ENCODE measurements around the gene NIN.

NIN gene

DNA sequence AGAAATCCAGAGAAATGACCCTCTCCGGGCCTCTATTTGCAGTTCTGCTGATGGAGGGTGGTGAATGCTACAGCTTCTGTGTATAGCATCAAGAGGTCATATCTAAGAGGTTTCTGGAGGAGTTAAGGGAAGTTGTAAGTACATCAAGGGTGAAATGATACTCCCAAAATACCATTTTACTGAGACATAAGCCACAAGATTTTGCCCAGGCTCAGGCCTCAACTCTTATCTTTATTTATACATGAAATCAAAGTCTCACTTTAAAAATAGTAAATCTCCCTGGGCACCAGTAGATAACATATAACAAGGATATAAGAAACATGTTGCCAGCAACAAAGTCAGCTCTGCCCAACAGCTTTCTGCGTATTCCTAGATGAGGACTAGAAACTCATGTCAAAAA, 40.4 kb downstream of the NIN start:
- DNase-seq (ENCODE audit: low read depth): no peak

DNA sequence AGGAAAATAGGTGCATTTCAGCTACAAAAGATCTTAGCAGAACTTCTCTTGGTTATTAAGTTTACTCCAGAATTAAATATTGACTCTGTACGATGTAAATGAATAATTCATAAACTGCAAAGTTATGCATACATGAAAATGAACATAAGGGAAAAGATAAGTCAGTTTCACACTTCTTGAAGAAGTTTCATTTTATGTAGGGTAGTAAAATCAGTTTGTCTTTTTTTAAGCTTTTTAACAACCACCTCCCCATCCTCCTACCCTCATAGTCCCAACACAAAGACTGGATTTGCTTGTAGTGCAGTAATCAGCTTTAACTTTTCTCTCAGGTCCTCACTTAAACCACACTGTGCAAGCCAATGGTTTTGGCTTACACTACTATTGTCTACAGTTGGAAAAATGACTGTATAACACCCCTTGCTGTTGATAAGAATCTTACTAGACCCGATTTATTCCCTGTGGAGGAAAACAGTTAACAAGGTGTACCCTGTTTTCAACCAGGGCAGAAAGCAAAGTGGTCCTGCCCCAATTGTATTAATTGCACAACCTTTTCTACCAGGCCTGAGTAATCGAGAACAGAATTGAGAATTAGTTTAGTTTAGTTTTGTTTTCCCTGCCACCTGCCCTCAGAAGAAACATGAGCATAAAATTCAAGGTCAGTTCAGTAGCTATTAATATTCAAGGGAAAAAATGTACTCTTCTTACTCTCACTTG, 44.1 kb downstream of the NIN start:
- DNase-seq (ENCODE audit: low read depth): no peak

DNA sequence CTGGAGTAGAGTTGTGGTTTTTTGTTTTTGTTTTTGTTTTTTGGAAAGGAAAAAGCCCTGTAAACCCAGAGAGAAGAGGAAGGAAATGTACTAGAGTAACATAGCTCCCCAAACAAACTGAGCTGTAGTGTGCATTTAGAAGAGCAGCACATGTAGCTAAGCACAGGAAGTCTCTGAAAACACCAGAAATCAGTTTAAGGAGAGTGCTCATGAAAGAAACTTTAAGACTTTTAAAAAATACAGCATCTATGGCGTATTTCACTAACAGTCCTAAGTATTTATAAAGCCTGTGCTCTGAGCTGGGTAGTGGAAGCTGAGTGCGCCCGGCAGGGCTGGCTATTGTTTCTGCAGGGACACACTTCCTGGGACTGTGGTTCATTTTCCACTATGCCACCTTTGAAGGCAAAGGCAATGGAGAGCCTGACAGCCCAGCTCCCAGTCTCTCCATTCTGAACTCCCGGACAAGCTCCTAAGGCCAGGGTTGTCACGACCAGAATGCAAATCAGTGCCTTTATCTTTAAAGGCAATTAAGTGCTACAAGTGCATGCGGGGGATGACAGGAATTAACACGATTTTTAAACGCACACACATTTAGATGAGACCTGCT, 45.4 kb downstream of the NIN start:
- no peak for DNase-seq (ENCODE audit: low read depth)

DNA sequence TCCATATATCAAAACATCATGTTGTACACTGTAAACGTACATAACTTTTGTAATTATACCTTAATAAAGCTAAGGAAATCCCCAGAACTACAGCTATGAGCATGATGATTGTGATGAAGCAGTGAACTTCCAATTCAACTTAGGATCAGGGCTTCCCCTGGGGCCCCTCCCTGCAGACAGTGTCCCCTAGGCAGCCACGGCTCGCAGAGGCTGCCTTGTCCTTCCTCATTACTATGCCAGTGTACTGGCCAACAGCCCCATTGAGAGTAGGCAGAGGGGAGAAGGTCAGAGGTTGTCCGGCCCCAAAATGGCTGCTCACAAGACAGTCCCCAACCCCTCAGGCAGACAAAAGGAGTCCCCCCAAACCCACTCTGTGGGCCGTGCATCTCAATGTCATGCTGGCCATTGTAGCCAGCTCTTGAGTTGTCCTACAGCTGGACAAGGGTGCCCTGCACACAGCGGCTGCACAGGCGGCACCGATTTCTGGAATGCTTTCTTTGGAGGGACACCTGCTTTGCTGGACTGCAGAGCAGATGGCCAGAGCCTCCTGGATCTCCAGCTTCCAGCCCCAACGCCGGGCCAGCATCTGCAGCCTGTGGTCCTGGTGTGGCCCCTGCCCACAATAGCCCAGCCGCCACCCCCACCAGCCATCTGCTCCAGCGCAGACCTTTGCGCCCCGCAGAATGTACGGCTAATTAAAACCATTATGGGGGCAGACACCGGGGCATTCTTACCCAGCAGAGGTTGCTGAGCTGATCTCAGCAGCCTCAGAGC, 46.1 kb downstream of the NIN start:
- DNase-seq (ENCODE audit: low read depth): no peak

DNA sequence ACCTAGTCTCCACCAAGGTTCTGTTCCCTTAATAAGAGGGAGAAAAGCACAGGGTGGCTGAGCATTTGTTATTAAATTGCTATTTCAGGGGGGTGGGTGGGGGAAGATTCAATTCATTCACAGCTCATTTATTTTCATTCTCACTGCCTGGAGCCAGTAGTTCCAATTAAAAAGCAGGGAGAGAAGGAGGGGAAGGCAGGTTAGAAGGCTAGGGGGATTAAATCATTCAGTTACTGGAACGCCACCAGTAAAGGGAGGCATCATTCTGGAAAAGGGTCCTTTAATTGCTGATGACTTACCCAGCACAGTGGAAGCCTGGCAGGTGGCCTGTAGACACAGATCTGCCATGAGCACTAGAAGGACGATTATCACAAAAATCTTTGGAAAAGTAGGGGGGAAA, 47.4 kb downstream of the NIN start:
- no peak for DNase-seq (ENCODE audit: low read depth)

- DNase-seq (ENCODE audit: low read depth): no peak
Measured at GRCh38 chr14:50780393-50780792, 50.6 kb downstream of the NIN start.

GRCh38 chr14:50778721-50779483, 52.1 kb downstream of the NIN start:
- no peak for DNase-seq (ENCODE audit: low read depth)

DNA sequence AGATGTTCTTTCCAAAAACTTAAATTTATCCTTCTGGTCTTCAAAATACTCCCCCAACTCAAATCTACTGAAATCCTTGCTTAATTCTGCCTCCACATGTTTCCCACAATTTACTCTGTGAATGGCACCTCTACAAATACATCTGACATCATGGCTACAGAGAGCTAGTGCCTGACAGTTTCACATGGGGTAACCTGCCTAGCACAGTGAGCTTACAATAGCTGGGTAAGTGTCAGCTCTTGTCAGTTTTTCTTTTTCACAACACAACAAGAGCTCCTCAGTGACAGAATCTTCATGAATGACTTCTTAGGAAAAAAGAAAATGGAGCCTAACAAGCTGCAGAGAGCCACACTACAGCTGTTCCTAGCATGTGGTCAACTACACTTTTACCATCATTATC, 54.4 kb downstream of the NIN start:
- no peak for DNase-seq (ENCODE audit: low read depth)

DNA sequence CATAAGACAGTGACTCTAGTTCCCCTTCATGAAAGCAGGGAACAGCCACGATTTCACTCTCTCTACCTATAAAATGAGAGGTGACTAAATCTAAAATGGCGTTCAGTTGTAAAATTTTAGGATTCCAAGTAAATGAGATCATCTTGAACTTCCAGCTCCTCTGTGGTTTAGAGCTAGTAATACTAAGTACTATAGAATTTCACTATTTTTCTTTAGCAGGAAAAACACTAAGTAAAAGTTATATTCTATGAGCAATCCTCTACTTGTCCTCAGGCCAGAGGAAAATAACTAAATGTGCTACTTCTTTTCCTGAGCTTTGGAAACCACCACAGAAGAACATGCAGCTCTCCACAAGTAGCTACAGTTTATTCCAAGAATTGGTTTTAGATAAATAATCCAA, 55.6 kb downstream of the NIN start:
- no peak for DNase-seq (ENCODE audit: low read depth)

- no peak for DNase-seq (ENCODE audit: low read depth)
Measured at GRCh38 chr14:50774542-50775267, 56.3 kb downstream of the NIN start.

DNA sequence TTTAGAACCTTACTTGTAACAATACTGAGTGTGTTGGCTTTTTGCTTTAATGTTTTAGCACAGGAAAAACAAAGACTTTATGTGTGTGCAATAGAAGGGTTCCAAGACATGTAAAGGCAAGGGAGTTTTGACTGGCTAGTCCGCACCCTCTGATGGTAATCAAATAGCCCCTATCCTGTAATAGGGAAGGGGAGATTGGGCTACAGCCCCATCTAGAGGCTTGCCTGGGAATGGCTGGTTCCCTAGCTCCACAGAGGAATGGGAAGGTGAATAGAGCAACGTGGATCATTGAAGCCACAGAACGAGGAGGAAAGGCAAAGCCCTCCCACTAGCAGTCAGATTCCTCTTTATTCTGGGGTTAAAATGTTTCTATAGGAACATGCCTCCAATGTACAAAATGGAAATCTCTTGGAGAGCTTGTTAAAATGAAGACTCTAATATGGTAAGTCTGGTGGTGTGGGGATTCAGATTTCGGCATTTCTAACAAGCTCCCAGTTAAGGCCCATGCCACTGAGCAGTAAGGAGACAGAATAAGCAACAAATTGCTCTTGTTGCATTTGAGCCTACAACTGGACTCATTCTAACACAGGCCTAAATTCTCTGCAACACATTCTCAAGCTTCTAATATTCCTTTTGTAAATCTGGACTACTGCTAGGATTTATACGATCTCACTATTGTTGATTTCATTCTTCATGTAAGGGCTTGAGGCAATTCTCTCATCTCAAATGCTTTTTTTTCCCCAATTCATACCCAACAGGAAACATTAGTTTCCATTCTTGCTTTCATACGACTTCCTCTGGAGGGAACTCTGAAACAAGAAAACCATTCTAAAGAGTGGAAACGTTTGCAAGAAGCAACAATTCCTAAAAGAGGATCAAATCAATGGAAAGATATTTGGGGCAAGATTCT, 57.1 kb downstream of the NIN start:
- DNase-seq (ENCODE audit: low read depth): no peak

- no peak for DNase-seq (ENCODE audit: low read depth)
Measured at GRCh38 chr14:50772412-50772811, 58.5 kb downstream of the NIN start.

- no peak for DNase-seq (ENCODE audit: low read depth)
Measured at GRCh38 chr14:50770586-50770985, 60.4 kb downstream of the NIN start.

DNA sequence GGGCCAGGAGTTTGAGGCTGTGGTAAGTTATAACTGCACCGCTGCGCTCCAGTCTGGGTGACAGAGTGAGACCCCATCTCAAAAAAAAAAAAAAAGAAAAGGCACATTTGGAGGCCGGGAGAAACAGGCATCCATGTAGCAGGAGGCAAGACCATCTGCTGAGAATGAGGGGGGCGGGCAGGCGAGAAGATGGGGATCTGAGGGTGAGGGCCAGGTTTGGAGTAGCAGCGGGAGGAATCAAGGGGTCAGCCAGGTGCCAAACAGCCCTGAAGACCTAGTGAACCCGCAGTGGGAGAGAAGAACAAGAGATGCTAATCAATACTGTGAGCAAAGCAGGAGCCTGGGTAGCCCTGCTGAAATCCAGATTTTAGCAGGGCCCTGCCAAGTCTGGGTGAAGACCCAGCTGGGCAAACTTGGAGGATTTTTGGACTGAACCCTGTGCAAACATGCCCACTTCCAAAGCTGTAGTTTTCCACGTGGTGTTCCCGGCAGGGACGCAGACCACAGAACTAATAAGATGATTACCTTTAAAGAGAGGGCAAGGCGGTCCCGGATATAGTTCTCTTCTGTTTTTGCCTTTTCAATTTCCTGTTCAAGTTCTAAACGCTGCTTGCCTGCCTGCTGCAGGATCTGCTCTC, 61.0 kb downstream of the NIN start:
- no peak for DNase-seq (ENCODE audit: low read depth)

GRCh38 chr14:50768680-50769079, 62.3 kb downstream of the NIN start:
- no peak for DNase-seq (ENCODE audit: low read depth)

GRCh38 chr14:50766338-50766886, 64.5 kb downstream of the NIN start:
- no peak for DNase-seq (ENCODE audit: low read depth)

GRCh38 chr14:50763382-50764007, 67.5 kb downstream of the NIN start:
- DNase-seq (ENCODE audit: low read depth): no peak

DNA sequence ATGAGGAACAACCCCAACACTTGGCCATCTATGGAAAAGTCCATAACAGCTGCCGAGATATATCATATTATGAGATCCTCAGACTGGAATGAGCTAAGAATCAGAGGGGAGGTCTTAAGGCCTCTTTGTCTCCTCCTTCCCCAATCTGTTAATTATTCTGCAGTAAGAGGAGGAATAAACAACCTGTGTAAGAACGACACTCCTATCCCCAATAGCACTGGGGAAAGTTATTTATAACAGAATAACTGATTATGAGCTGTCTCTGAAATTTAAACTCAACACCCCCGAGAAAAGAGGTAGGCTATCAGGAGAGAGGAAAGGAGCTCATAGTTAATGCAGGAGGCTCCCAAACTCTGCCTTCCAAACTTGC, 68.0 kb downstream of the NIN start:
- DNase-seq (ENCODE audit: low read depth): no peak

All from T follicular helper cell (primary cell).